RWPE1 (cell line): ENCODE data around the gene ADD3.
A peak's percentile ranks its signal among the peaks of the same experiment; 100 is the strongest.

Experiments
- CTCF ChIA-PET: fragments of 350-600 bp; sonication (Branson Sonifier 250); formaldehyde crosslinking; extraction: SDS; loops from one replicate; lab custom pipeline; 2021; lab: Yijun Ruan, JAX
- POLR2A ChIA-PET: fragments of 400-600 bp; formaldehyde crosslinking; extraction: SDS; loops from one replicate; lab custom pipeline; 2020; ENCODE audit warnings: antibody characterized with exemption; ENCODE audit not compliant: low non-redundant PET; lab: Yijun Ruan, JAX
- DNase-seq: peaks from one replicate; pipeline ENCODE4 v3.0.0; 2012; ENCODE audit warnings: low spot score
- H3K27ac ChIP-seq: fragments of 450-650 bp; 2 replicates; pipeline ENCODE4 v1.5.1; 2017
- TF ChIP-seq, protein P1 (sequence below): fragments of 450-650 bp; conservative IDR thresholded peaks from 2 replicates; pipeline ENCODE4 v1.5.1; 2017; ENCODE audit warnings: low read depth, mild to moderate bottlenecking

Gene ADD3, protein sequence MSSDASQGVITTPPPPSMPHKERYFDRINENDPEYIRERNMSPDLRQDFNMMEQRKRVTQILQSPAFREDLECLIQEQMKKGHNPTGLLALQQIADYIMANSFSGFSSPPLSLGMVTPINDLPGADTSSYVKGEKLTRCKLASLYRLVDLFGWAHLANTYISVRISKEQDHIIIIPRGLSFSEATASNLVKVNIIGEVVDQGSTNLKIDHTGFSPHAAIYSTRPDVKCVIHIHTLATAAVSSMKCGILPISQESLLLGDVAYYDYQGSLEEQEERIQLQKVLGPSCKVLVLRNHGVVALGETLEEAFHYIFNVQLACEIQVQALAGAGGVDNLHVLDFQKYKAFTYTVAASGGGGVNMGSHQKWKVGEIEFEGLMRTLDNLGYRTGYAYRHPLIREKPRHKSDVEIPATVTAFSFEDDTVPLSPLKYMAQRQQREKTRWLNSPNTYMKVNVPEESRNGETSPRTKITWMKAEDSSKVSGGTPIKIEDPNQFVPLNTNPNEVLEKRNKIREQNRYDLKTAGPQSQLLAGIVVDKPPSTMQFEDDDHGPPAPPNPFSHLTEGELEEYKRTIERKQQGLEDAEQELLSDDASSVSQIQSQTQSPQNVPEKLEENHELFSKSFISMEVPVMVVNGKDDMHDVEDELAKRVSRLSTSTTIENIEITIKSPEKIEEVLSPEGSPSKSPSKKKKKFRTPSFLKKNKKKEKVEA

DNA sequence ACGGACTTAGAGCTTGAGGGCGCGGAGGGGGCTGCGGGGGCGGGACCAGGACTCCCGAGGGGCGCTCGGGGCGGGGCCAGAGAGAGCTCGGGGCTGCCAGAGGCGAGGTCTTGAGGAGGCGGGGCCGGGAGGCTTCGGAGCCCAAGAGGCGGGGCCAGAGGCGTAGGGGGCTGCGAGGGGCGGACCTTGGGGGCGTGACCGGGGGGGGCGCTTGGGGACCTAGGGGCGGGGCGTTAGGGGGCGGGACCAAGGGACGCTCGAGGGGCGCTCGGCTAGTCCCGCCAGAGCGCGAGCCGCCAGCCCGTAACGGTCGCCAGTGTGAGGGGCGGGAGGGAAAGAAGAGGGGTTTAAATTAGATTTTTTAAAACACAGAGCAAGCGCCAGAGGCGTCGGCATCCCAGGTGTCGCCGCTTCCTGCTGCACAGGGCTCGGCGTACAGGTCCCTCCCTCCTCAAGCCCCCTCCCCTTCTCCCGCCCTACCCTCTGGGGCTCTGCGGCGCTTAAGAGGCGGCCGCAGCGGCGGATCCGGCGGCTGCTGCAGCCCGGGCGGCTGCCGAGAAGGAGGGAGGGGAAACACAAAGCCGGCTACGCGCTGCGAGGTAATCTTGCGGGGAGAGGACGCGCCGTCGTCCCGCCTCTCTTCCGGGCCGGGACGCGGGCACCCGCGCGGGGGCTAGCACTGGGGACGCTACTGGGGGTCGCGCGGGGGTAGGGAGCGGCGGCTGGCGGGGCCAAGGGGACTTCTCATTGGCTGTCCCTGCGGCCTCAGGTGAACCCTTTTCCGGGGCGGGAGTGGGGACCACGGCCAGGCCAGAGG is at the start of gene ADD3:
ADD3 (plus strand) TSS at position 284 of the 817 bp plus-strand sequence. CDS start 92,670 bp downstream, outside the sequence.
- ChIA-PET CTCF (interaction anchor here (0.6 to 1.5 kb wide), 5 partner anchors 16 to 1094 kb away, joined by 3 to 6 read pairs (median 6); no protein-coding TSS in a partner anchor), POLR2A (no interaction called here)
- DNase-seq: peak; percentile 84
- peak within 1 kb of the TSS; percentile 62 for H3K27ac ChIP-seq
- TF ChIP-seq, protein P1, sequence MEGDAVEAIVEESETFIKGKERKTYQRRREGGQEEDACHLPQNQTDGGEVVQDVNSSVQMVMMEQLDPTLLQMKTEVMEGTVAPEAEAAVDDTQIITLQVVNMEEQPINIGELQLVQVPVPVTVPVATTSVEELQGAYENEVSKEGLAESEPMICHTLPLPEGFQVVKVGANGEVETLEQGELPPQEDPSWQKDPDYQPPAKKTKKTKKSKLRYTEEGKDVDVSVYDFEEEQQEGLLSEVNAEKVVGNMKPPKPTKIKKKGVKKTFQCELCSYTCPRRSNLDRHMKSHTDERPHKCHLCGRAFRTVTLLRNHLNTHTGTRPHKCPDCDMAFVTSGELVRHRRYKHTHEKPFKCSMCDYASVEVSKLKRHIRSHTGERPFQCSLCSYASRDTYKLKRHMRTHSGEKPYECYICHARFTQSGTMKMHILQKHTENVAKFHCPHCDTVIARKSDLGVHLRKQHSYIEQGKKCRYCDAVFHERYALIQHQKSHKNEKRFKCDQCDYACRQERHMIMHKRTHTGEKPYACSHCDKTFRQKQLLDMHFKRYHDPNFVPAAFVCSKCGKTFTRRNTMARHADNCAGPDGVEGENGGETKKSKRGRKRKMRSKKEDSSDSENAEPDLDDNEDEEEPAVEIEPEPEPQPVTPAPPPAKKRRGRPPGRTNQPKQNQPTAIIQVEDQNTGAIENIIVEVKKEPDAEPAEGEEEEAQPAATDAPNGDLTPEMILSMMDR: no peak

DNA sequence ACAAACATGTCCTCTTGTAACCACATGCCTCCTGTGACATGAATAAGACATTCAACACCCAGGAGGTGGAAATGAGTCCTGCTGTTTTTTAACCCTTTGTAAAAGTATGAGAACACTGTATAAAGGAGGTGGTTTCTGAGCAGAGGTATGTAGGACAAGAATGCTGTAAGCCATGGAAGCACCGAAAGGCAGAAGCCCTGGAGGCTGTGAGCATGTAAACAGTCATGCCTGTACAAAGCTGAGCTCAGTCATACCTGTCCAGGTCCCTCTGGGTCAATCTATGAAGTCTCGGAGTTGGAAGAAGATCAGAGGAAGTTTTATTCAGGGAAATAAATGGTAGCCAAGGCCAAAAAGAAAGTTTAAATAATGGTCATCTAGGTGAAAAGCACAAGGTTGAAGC is 49.7 kb upstream of the ADD3 start:
- CTCF ChIA-PET: no interaction called here
- TF ChIP-seq, protein P1: no peak
- H3K27ac ChIP-seq: no peak overlapping the region
- POLR2A ChIA-PET: no interaction called here
- no peak for DNase-seq

DNA sequence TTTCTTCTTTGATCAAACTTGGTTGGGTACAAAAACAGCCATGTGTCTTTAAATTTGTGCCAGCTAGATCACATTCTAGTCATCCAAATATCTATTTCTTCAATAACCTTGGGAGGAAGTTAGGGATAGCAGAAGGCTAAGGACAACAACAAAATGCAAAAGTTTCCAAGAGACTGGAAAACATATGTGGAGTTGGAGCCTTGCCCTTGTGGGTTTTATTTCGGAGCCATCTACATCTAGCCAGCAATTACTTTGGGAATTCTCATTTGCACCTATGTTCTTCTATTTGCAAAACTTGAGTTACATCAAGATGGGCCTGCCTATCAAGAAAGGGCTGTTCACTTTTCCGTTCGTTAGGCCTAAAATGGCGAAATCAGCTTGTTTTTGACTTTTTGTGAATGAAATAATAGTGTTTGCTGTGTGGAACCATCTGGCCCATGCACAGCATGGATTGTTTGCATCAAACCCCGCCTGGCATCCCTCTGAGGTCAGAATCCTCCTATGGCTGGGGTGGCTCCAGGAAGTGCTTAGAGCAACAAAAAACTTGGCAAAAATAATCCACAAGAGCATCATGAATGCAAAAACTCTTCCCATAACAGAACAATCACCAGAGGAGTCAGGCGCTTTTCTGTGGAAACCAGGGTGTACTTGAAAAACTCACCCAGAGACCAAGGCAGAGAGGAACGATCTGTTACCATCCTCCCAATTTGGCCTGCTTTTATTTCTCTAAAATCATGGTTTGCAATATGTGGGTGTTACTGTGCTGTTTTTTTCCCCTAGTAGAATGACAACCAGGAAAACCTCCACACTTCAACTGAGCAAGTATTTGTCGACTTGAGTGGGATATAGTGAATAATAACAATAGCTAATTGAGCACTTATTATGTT is 48.3 kb upstream of the ADD3 start:
- no peak overlapping the region for H3K27ac ChIP-seq
- TF ChIP-seq, protein P1: no peak
- ChIA-PET CTCF (no interaction called here), POLR2A (no interaction called here)
- no peak for DNase-seq

DNA sequence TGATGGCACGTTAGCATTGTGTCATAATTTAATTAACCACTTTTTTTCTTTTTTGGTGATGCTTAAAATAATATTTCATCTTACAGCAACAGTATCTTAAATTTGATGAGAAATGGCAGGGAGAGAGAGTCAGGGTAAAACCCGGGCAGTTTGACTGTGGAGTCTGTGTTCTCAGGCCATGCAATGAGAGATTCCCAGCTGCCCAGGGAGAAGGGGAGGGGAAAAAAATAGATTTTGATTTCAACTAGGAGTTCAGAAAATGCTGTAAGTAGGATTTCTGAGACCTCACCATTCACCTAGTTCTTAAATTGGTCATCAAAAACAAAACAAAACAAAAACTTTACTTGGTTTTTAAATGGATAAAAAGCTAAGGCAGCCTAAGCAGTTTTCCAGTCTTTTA is 47.1 kb upstream of the ADD3 start:
- DNase-seq: no peak
- ChIA-PET CTCF (no interaction called here), POLR2A (no interaction called here)
- H3K27ac ChIP-seq: no peak overlapping the region
- TF ChIP-seq, protein P1: no peak

DNA sequence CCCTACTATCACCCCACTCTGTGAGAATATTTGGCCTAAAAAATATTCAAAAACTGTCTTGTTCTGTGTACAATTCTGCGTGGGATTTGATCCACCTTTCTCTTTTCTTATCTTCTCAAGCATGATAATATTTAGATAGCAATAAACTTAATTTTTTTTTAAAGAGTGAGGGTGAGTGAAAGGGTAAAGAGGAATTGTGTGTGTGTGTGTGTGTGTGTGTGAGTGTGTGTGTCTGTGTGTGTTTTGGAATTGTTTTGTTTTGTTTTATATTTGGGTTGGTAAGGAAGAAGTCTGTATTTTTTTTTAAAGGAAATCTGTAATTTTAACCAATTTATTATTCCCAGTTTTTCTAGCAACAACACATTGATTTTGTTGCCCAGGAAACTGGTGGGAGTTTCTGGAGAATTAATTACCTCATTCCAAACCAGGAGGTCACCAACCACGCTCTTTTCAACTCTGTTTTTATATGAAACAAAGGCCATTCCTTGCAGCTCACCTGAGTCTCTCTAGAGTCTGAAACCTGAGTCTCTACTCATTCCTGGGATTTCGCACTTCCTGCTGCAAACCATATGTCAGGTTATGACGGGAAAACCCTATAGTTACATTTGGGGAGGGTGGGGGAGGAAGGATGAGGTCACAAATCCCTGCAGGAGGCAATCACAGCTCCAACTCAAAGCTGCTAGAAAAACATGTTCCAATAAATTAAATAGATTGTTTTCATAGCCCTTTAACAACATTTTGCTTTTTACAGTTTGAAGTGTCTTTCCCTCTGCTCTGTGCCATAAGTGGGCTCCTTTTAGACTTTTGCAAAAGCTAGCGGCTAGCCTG is 46.4 kb upstream of the ADD3 start:
- peak; percentile 27 for DNase-seq
- no peak overlapping the region for H3K27ac ChIP-seq
- CTCF ChIA-PET: no interaction called here
- POLR2A ChIA-PET: no interaction called here
- TF ChIP-seq, protein P1: no peak
